DOHH2 (cell line): ENCODE data around the gene KANK4.

Experiments
- CTCF ChIP-seq: fragments of 200-600 bp; sonication (generic); IDR thresholded peaks from one replicate; pipeline ENCODE4 v1.5.1; 2014; ENCODE audit warnings: antibody characterized with exemption, mild to moderate bottlenecking, low read depth, low read length; ENCODE audit not compliant: poor library complexity, severe bottlenecking
- EZH2phosphoT487 ChIP-seq: fragments of 200-600 bp; sonication (generic); IDR thresholded peaks from 2 replicates; pipeline ENCODE4 v1.6.1; 2017; ENCODE audit warnings: borderline replicate concordance, mild to moderate bottlenecking, antibody characterized with exemption, low read length, moderate library complexity, mixed read lengths

- TF ChIP-seq CTCF (no peak), EZH2phosphoT487 (no peak)
Measured at GRCh38 chr1:62187548-62187947, 131.7 kb downstream of the KANK4 start.
